Measurements from ENCODE around the gene ADORA3. TPM values are rescaled to one million over a fixed set of nuclear protein-coding genes. Genes with fewer than 3 reads are reported as not detected.

ADORA3 gene
- total RNA-seq, 3 donors from 2014 or later (not counting 1 experiment from before 2014, with no cell fraction given) = 0.40 TPM; not detected in 2

GRCh38 chr1:111504097-111504496 lies 664 bp upstream of the ADORA3 start:
- intact Hi-C loops (cut with micrococcal nuclease) = no loop called here
- Histone ChIP-seq H3K9me3 (ENCODE audit: control insufficient read depth, insufficient read depth, low read length) (no peaks in the 10 kb centered on the region), H3K27ac (ENCODE audit: low read length) (no peak overlapping the region), H3K27me3 (ENCODE audit: control insufficient read depth, insufficient read depth, low read length) (no peaks in the 10 kb centered on the region), H3K4me1 (ENCODE audit: control insufficient read depth, insufficient read depth, low read length) (peaks cover 58% of the 10 kb centered on the region), H3K4me3 (ENCODE audit: low read length) (no peak overlapping the region), H3K36me3 (ENCODE audit: control insufficient read depth, insufficient read depth, low read length) (no peaks in the 10 kb centered on the region)
- Mint-ChIP-seq H3K36me3 (no peaks in the 10 kb centered on the region), H3K27me3 (ENCODE audit: low read depth in 2 of 2) (no peaks in the 10 kb centered on the region), H3K9me3 (no peaks in the 10 kb centered on the region), H3K4me1 (peaks cover 23 to 38% of the 10 kb centered on the region in 2 donors), H3K27ac (no peak overlapping the region), H3K4me3 (no peak overlapping the region)
- DNase-seq (no peak), ATAC-seq (no peak)
- TF ChIP-seq CTCF (IDR thresholded peaks at IDR 0.05) = no peak
- WGBS (ENCODE audit: insufficient coverage) = 77% methylated on average over 6 of the region's 6 CpGs

- intact Hi-C loops (cut with micrococcal nuclease) = no loop called here
- no peak overlapping the region for H3K27ac ChIP-seq (ENCODE audit: low read length)
- H3K27me3 ChIP-seq (ENCODE audit: control insufficient read depth, insufficient read depth, low read length) = no peaks in the 10 kb centered on the region
- no peaks in the 10 kb centered on the region for H3K27me3 Mint-ChIP-seq (ENCODE audit: low read depth in 2 of 2)
- peaks cover 2% of the 10 kb centered on the region for H3K36me3 Mint-ChIP-seq
- H3K4me3 ChIP-seq (ENCODE audit: low read length) = no peak overlapping the region
- no peak for TF ChIP-seq CTCF (IDR thresholded peaks at IDR 0.05)
- H3K9me3 Mint-ChIP-seq = peaks cover under 1 to 1% of the 10 kb centered on the region in 2 donors
- no peak overlapping the region for H3K27ac Mint-ChIP-seq
- H3K4me1 Mint-ChIP-seq = peaks cover 20 to 23% of the 10 kb centered on the region in 2 donors
- H3K4me1 ChIP-seq (ENCODE audit: control insufficient read depth, insufficient read depth, low read length) = peaks cover 36% of the 10 kb centered on the region
- DNase-seq (no peak), ATAC-seq (no peak)
- H3K9me3 ChIP-seq (ENCODE audit: control insufficient read depth, insufficient read depth, low read length) = no peaks in the 10 kb centered on the region
- no peak overlapping the region for H3K4me3 Mint-ChIP-seq
- H3K36me3 ChIP-seq (ENCODE audit: control insufficient read depth, insufficient read depth, low read length) = no peaks in the 10 kb centered on the region
- WGBS (ENCODE audit: insufficient coverage) = 95% methylated on average over 5 of the region's 7 CpGs
These were observed 1.8 kb downstream of the ADORA3 start for GRCh38 chr1:111501645-111502044.

GRCh38 chr1:111499026-111499785 lies 4.2 kb downstream of the ADORA3 start:
- Histone ChIP-seq H3K27ac (ENCODE audit: low read length) (no peak overlapping the region), H3K4me1 (ENCODE audit: control insufficient read depth, insufficient read depth, low read length) (peaks cover 16% of the 10 kb centered on the region), H3K36me3 (ENCODE audit: control insufficient read depth, insufficient read depth, low read length) (no peaks in the 10 kb centered on the region), H3K27me3 (ENCODE audit: control insufficient read depth, insufficient read depth, low read length) (no peaks in the 10 kb centered on the region), H3K9me3 (ENCODE audit: control insufficient read depth, insufficient read depth, low read length) (no peaks in the 10 kb centered on the region), H3K4me3 (ENCODE audit: low read length) (no peak overlapping the region)
- no peak overlapping the region for H3K4me3 Mint-ChIP-seq
- no peaks in the 10 kb centered on the region for H3K27me3 Mint-ChIP-seq (ENCODE audit: low read depth in 2 of 2)
- DNase-seq = no peak
- H3K36me3 Mint-ChIP-seq = peaks cover 6% of the 10 kb centered on the region
- peaks cover 6 to 15% of the 10 kb centered on the region in 2 donors for H3K4me1 Mint-ChIP-seq
- H3K27ac Mint-ChIP-seq = no peak overlapping the region
- intact Hi-C loops (cut with micrococcal nuclease) = no loop called here
- ATAC-seq = no peak
- WGBS (ENCODE audit: insufficient coverage) = 97% methylated on average over 4 of the region's 5 CpGs
- TF ChIP-seq CTCF (IDR thresholded peaks at IDR 0.05) = no peak
- peaks cover 3 to 4% of the 10 kb centered on the region in 2 donors for H3K9me3 Mint-ChIP-seq

- H3K27ac Mint-ChIP-seq = no peak overlapping the region
- Histone ChIP-seq H3K36me3 (ENCODE audit: control insufficient read depth, insufficient read depth, low read length) (no peaks in the 10 kb centered on the region), H3K4me1 (ENCODE audit: control insufficient read depth, insufficient read depth, low read length) (no peaks in the 10 kb centered on the region), H3K9me3 (ENCODE audit: control insufficient read depth, insufficient read depth, low read length) (no peaks in the 10 kb centered on the region), H3K27me3 (ENCODE audit: control insufficient read depth, insufficient read depth, low read length) (no peaks in the 10 kb centered on the region), H3K4me3 (ENCODE audit: low read length) (no peak overlapping the region), H3K27ac (ENCODE audit: low read length) (no peak overlapping the region)
- WGBS (ENCODE audit: insufficient coverage) = 71% methylated on average over 5 of the region's 5 CpGs
- no peak overlapping the region for H3K4me3 Mint-ChIP-seq
- ATAC-seq (no peak), DNase-seq (no peak)
- H3K36me3 Mint-ChIP-seq = peaks cover 6% of the 10 kb centered on the region
- no peaks in the 10 kb centered on the region for H3K27me3 Mint-ChIP-seq (ENCODE audit: low read depth in 2 of 2)
- TF ChIP-seq CTCF (IDR thresholded peaks at IDR 0.05) = no peak
- H3K9me3 Mint-ChIP-seq = peaks cover 3 to 4% of the 10 kb centered on the region in 2 donors
- peaks cover 0 to 8% of the 10 kb centered on the region in 2 donors for H3K4me1 Mint-ChIP-seq
- intact Hi-C loops (cut with micrococcal nuclease) = no loop called here
These were observed 5.8 kb downstream of the ADORA3 start for GRCh38 chr1:111497592-111497991.
